ENCODE measurements around the gene RWDD1. TPM values are rescaled to one million over a fixed set of nuclear protein-coding genes. Genes with fewer than 3 reads are reported as not detected.

RWDD1 gene
- total and polyA plus RNA-seq, 2 of the 13 experiments (the other 11 are each of a cell fraction or from before 2014, with no cell fraction given), result 27.4 to 67.1 TPM

- TF ChIP-seq KIAA2018 (CRISPR knock-in tag; IDR thresholded peaks at IDR 0.05; ENCODE audit: borderline replicate concordance) (peak; percentile 24; the same call in 1 of the 2 replicates), KDM5A (IDR thresholded peaks at IDR 0.05; ENCODE audit: borderline replicate concordance, low read length) (peak; percentile 76; the same call in 1 of the 2 replicates), ZBTB34 (CRISPR knock-in tag; IDR thresholded peaks at IDR 0.05) (peak; percentile 95; the same call in 1 of the 2 replicates), ZNF615 (CRISPR knock-in tag; IDR thresholded peaks at IDR 0.05; ENCODE audit: borderline replicate concordance) (peak; percentile 71; the same call in 1 of the 2 replicates), ZNF709 (CRISPR knock-in tag; IDR thresholded peaks at IDR 0.05) (peak; percentile 95), EZH2 (conservative IDR thresholded peaks at IDR 0.05; ENCODE audit: low read depth, low read length) (no peak), ELF1 (CRISPR knock-in tag; IDR thresholded peaks at IDR 0.05) (peak; percentile 93), ZFAT (CRISPR knock-in tag; conservative IDR thresholded peaks at IDR 0.05) (0 out of 2 replicates have a peak, but pooled peaks have one; percentile 52), ZNF781 (CRISPR knock-in tag; IDR thresholded peaks at IDR 0.05; ENCODE audit: borderline replicate concordance, not compliant biosample characterization) (peak; percentile 64), MTERF4 (CRISPR knock-in tag; IDR thresholded peaks at IDR 0.05) (peak; percentile 79; the same call in 1 of the 2 replicates), RARA (CRISPR knock-in tag; IDR thresholded peaks at IDR 0.05) (no peak; the same call in 1 of the 2 replicates), ZNF530 (CRISPR knock-in tag; IDR thresholded peaks at IDR 0.05; ENCODE audit: low read depth) (no peak), YY1 (IDR thresholded peaks at IDR 0.05; ENCODE audit: insufficient read depth, insufficient replicate concordance, low read depth, low read length) (peak; percentile 87), YEATS4 (CRISPR knock-in tag; IDR thresholded peaks at IDR 0.05; ENCODE audit: borderline replicate concordance) (peak; percentile 92)
- TF ChIP-seq, protein P1, sequence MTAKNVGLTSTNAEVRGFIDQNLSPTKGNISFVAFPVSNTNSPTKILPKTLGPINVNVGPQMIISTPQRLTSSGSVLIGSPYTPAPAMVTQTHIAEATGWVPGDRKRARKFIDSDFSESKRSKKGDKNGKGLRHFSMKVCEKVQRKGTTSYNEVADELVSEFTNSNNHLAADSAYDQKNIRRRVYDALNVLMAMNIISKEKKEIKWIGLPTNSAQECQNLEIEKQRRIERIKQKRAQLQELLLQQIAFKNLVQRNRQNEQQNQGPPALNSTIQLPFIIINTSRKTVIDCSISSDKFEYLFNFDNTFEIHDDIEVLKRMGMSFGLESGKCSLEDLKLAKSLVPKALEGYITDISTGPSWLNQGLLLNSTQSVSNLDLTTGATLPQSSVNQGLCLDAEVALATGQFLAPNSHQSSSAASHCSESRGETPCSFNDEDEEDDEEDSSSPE (CRISPR knock-in tag; IDR thresholded peaks at IDR 0.05), result peak; percentile 85
Observed at GRCh38 chr6:116570856-116571682, at the start of gene RWDD1 (continued).

Data from HepG2 (cell line).